ENCODE data around the gene MBNL2.

- no peak for TF ChIP-seq CTCF (IDR thresholded peaks at IDR 0.05)
- no peak for TF ChIP-seq POLR2A (IDR thresholded peaks at IDR 0.05)
These were observed 64.9 kb downstream of the MBNL2 start for GRCh38 chr13:97287047-97287383.
